NOMO-1 (cell line): Measurements from ENCODE around the gene UMPS.
"Not testable (repeated sequence)": the region's sequence is repeated elsewhere in the genome, so short reads cannot be mapped to it uniquely, and the experiment has no call there.

Experiments used
- DNase-seq, 2 experiments: peaks; one replicate each; lab custom pipeline; 2025; ENCODE audit not compliant: unreplicated experiment in 2 of 2; lab: John Stamatoyannopoulos, UW

Gene UMPS

GRCh38 chr3:124776856-124777255, 46.6 kb downstream of the UMPS start:
- no peak for DNase-seq

GRCh38 chr3:124777762-124778470, 47.7 kb downstream of the UMPS start:
- DNase-seq, result no peak

GRCh38 chr3:124779116-124779515, 48.9 kb downstream of the UMPS start:
- no peak for DNase-seq

GRCh38 chr3:124779751-124780191, 49.5 kb downstream of the UMPS start:
- no peak for DNase-seq

GRCh38 chr3:124780356-124780755, 50.1 kb downstream of the UMPS start:
- no peak for DNase-seq

GRCh38 chr3:124780761-124781475, 50.7 kb downstream of the UMPS start:
- no peak for DNase-seq

GRCh38 chr3:124781476-124782376, 51.5 kb downstream of the UMPS start:
- DNase-seq, result no peak

- DNase-seq, result not testable (repeated sequence)
These were observed 52.1 kb downstream of the UMPS start for GRCh38 chr3:124782377-124782712.

GRCh38 chr3:124783696-124784095, 53.4 kb downstream of the UMPS start:
- no peak for DNase-seq

- DNase-seq, result peak; percentile 9 to 51
These were observed 54.6 kb downstream of the UMPS start for GRCh38 chr3:124784686-124785382.

GRCh38 chr3:124785973-124786372, 55.7 kb downstream of the UMPS start:
- DNase-seq, result no peak

- no peak for DNase-seq
These were observed 56.4 kb downstream of the UMPS start for GRCh38 chr3:124786511-124787241.

- no peak for DNase-seq
These were observed 57.4 kb downstream of the UMPS start for GRCh38 chr3:124787476-124788195.

GRCh38 chr3:124788254-124788745, 58.0 kb downstream of the UMPS start:
- DNase-seq, result no peak

- DNase-seq, result not testable (repeated sequence)
These were observed 58.9 kb downstream of the UMPS start for GRCh38 chr3:124789103-124789502.

GRCh38 chr3:124791142-124791541, 60.9 kb downstream of the UMPS start:
- no peak for DNase-seq

GRCh38 chr3:124791639-124792151, 61.4 kb downstream of the UMPS start:
- no peak for DNase-seq

GRCh38 chr3:124792341-124793040, 62.2 kb downstream of the UMPS start:
- DNase-seq, result no peak
